DND-41 (cell line): Measurements from ENCODE around the gene ACE.

Experiments used
- CTCF ChIP-seq: IDR thresholded peaks from 2 replicates; pipeline ENCODE4 v1.5.1; 2012; ENCODE audit warnings: borderline replicate concordance, low read length, moderate library complexity, mild to moderate bottlenecking; ENCODE audit not compliant: poor library complexity, severe bottlenecking; ENCODE audit errors: extremely low read depth
- EZH2 ChIP-seq: IDR thresholded peaks from 3 replicates; pipeline ENCODE4 v1.6.1; 2012; ENCODE audit warnings: borderline replicate concordance, low read depth, mild to moderate bottlenecking, moderate library complexity, low read length, inconsistent platforms; ENCODE audit not compliant: severe bottlenecking

DNA sequence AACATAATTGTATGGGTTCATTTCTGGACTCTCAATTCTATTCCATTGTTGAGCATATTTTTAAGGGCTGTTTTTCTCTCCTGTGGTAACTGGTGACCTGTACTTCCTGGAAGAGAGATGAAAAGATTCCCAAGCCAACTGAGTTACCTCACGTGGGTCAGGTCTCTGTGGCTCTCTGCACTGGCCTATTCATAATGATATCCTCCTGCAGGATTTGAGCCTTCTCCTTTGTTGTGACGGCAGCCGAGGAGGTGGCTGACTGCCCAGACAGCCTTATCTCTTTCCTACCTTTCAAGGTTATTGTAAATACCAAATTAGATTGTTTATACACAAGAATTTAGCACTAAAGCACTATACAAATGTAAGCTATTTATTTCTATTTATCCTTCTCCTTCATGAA, 2.7 kb upstream of the ACE start:
- no peak for TF ChIP-seq CTCF
- TF ChIP-seq EZH2: no peak
